Suprapubic skin (tissue), 4 donors: ENCODE measurements around the gene BMPER.

Experiments used
- CTCF ChIP-seq, 2 donors: fragments of 200-600 bp in 1 of 2; fragments of 450-650 bp in 1 of 2; sonication (generic) in 1 of 2; IDR thresholded peaks; one replicate each; pipeline ENCODE4 v1.5.1; 2016 to 2019; ENCODE audit warnings: antibody characterized with exemption in 2 of 2, mild to moderate bottlenecking in 1 of 2, moderate library complexity in 1 of 2
- EP300 ChIP-seq: sonication (generic); formaldehyde crosslinking; IDR thresholded peaks from one replicate; pipeline ENCODE4 v1.6.1; 2017; ENCODE audit warnings: antibody characterized with exemption
- POLR2A ChIP-seq, 2 donors: fragments of 450-650 bp; IDR thresholded peaks; one replicate each; pipeline ENCODE4 v1.6.1; 2017; ENCODE audit warnings: antibody characterized with exemption in 2 of 2, mild to moderate bottlenecking in 2 of 2, moderate library complexity in 2 of 2
- POLR2AphosphoS5 ChIP-seq, 3 donors: sonication (generic); formaldehyde crosslinking; IDR thresholded peaks; one replicate each; pipeline ENCODE4 v1.6.1; 2017; ENCODE audit warnings: antibody characterized with exemption in 3 of 3

- TF ChIP-seq POLR2A (IDR thresholded peaks at IDR 0.05), result no peak
- no peak for TF ChIP-seq CTCF (IDR thresholded peaks at IDR 0.05)
- no peak for TF ChIP-seq POLR2AphosphoS5 (IDR thresholded peaks at IDR 0.05)
- no peak for TF ChIP-seq EP300
Observed at GRCh38 chr7:34133356-34133982, 228.1 kb downstream of the BMPER start.
